Panc1 (cell line): ENCODE results near the gene STAMBP. TPM values are rescaled to one million over a fixed set of nuclear protein-coding genes. Genes with fewer than 3 reads are reported as not detected.

Experiments
- ATAC-seq: fragments of 200-7000 bp; cut with Tn5 transposase; 2 replicates; pipeline ENCODE4 v1.9.1; 2020; ENCODE audit warnings: mild to moderate bottlenecking, moderate library complexity
- BruUV-seq: library from RNA; stranded (reverse); fragments of 400-500 nt; replicated peaks from 2 replicates; lab custom pipeline; 2021; lab: Mats Ljungman, UMichigan
- CTCF ChIA-PET: fragments of 300-600 bp; sonication (Branson Sonifier 250); formaldehyde crosslinking; loops from one replicate; lab custom pipeline; 2022; ENCODE audit warnings: antibody characterized with exemption; lab: Charles Lee
- POLR2A ChIA-PET: fragments of 300-600 bp; sonication (Branson Sonifier 250); formaldehyde crosslinking; loops from one replicate; lab custom pipeline; 2022; ENCODE audit warnings: antibody characterized with exemption; lab: Charles Lee
- DNase-seq: peaks from one replicate; pipeline ENCODE4 v3.0.0-alpha.2; 2010; ENCODE audit warnings: low read depth, low spot score
- H3K27ac ChIP-seq: 2 replicates; pipeline ENCODE4 v1.5.1; 2011; ENCODE audit warnings: mild to moderate bottlenecking, low read length, inconsistent platforms
- H3K27me3 ChIP-seq: fragments of 200-500 bp; sonication (Bioruptor generic); 2 replicates; pipeline ENCODE4 v1.6.0; 2014; ENCODE audit warnings: low read length, inconsistent platforms; ENCODE audit not compliant: control insufficient read depth, insufficient read depth
- H3K36me3 ChIP-seq: fragments of 200-500 bp; sonication (Bioruptor generic); 2 replicates; pipeline ENCODE4 v1.5.1; 2014; ENCODE audit warnings: inconsistent platforms, mild to moderate bottlenecking, low read length, moderate library complexity; ENCODE audit not compliant: control insufficient read depth, insufficient read depth
- H3K4me1 ChIP-seq: 2 replicates; pipeline ENCODE4 v1.5.1; 2011; ENCODE audit warnings: inconsistent platforms, mild to moderate bottlenecking, low read length, moderate library complexity; ENCODE audit not compliant: control insufficient read depth, insufficient read depth
- H3K4me3 ChIP-seq, 2 experiments: 2 replicates each; pipeline ENCODE4 v1.5.1; 2011 to 2012; ENCODE audit warnings: low read depth in 2 of 2, low read length in 2 of 2, mild to moderate bottlenecking in 2 of 2, inconsistent platforms in 1 of 2, moderate library complexity in 1 of 2
- H3K9me3 ChIP-seq: fragments of 200-500 bp; sonication (Bioruptor generic); 2 replicates; pipeline ENCODE4 v1.5.1; 2014; ENCODE audit warnings: low read depth, mild to moderate bottlenecking, inconsistent platforms, low read length, moderate library complexity; ENCODE audit not compliant: control insufficient read depth, insufficient read depth
- CTCF ChIP-seq: fragments of 450-650 bp; IDR thresholded peaks from 2 replicates; pipeline ENCODE4 v1.5.1; 2017; ENCODE audit warnings: mild to moderate bottlenecking
- POLR2AphosphoS5 ChIP-seq: IDR thresholded peaks from 2 replicates; pipeline ENCODE4 v1.6.1; 2012; ENCODE audit warnings: mild to moderate bottlenecking, low read depth, low read length, moderate library complexity
- REST ChIP-seq, 2 experiments: IDR thresholded peaks; 2 replicates each; pipeline ENCODE4 v1.6.1; 2011 to 2012; ENCODE audit warnings: low read depth in 2 of 2, control low read depth in 1 of 2, low read length in 1 of 2, mild to moderate bottlenecking in 1 of 2, moderate library complexity in 1 of 2; ENCODE audit not compliant: insufficient read depth in 1 of 2
- SIN3A ChIP-seq: IDR thresholded peaks from 2 replicates; pipeline ENCODE4 v1.6.1; 2012; ENCODE audit warnings: low read depth, mild to moderate bottlenecking, low read length, moderate library complexity, borderline replicate concordance; ENCODE audit not compliant: insufficient read depth
- TCF7L2 ChIP-seq: IDR thresholded peaks from 2 replicates; pipeline ENCODE4 v1.6.1; 2011; ENCODE audit warnings: mild to moderate bottlenecking, low read depth, low read length, inconsistent platforms
- in situ Hi-C: cut with HindIII; loops from 2 replicates; pipeline ENCODE4 v1.10.0; 2016; ENCODE audit warnings: low sequenced_read_pairs, low pct_unique_long_range_greater_than_20kb
- intact Hi-C: fragments of 100-400 bp; cut with micrococcal nuclease; formaldehyde crosslinking; loops from one replicate; pipeline ENCODE4 v1.10.0; 2022; ENCODE audit not compliant: unreplicated experiment
- total RNA-seq: library from RNA; stranded (reverse); gene quantifications from one replicate; pipeline ENCODE4 v1.2.1, GENCODE V29; 2021; ENCODE audit not compliant: unreplicated experiment

Gene STAMBP
- total RNA-seq, 1 experiment from 2014 or later, result 49.0 TPM

- intact Hi-C loops (no loop called here), in situ Hi-C loops (no loop called here)
- Histone ChIP-seq H3K4me3 (no peak overlapping the region), H3K27me3 (no peaks in the 10 kb centered on the region), H3K27ac (no peak overlapping the region), H3K4me1 (peaks cover 1% of the 10 kb centered on the region; the same call in 1 of the 2 replicates), H3K36me3 (no peaks in the 10 kb centered on the region), H3K9me3 (no peaks in the 10 kb centered on the region)
- TF ChIP-seq CTCF (no peak; the same call in 1 of the 2 replicates), TCF7L2 (no peak), SIN3A (no peak), REST (IDR thresholded peaks at IDR 0.05; ENCODE audit: insufficient read depth in 1 of 2, low read depth in 2 of 2, low read length in 1 of 2) (no peak), POLR2AphosphoS5 (no peak)
- ATAC-seq (peak; percentile 62; the same call in 1 of the 2 replicates), DNase-seq (no peak)
- ChIA-PET CTCF (no interaction called here), POLR2A (interaction anchor here (0.6 kb wide), 1 partner anchor 173 kb away, joined by 3 read pairs; no protein-coding TSS in a partner anchor)
- no TSS peak for BruUV-seq
These were observed 92.1 kb downstream of the STAMBP start for GRCh38 chr2:73920577-73921545.

GRCh38 chr2:73921581-73921980 is 92.8 kb downstream of the STAMBP start:
- TF ChIP-seq SIN3A (no peak), REST (IDR thresholded peaks at IDR 0.05; ENCODE audit: insufficient read depth in 1 of 2, low read depth in 2 of 2, low read length in 1 of 2) (no peak), CTCF (no peak), TCF7L2 (no peak), POLR2AphosphoS5 (no peak)
- CTCF ChIA-PET, result no interaction called here
- intact Hi-C loops, result no loop called here

More at GRCh38 chr2:73921581-73921980, 92.8 kb downstream of the STAMBP start:
- ATAC-seq (no peak), DNase-seq (no peak)
- Histone ChIP-seq H3K4me1 (peaks cover 6% of the 10 kb centered on the region; the same call in 1 of the 2 replicates), H3K4me3 (no peak overlapping the region), H3K36me3 (no peaks in the 10 kb centered on the region), H3K27ac (no peak overlapping the region), H3K27me3 (no peaks in the 10 kb centered on the region), H3K9me3 (no peaks in the 10 kb centered on the region)
- in situ Hi-C loops, result no loop called here
- no TSS peak for BruUV-seq
- POLR2A ChIA-PET, result no interaction called here
